Adrenal gland (tissue), 5 donors: ENCODE data around the gene KAT6B.
A peak's percentile ranks its signal among the peaks of the same experiment; 100 is the strongest.

Source experiments
- CTCF ChIP-seq, 6 experiments: fragments of 450-650 bp in 4 of 6; fragments of 200-600 bp in 2 of 6; sonication (generic) in 1 of 6; IDR thresholded peaks; 1 replicate in 5 of 6; 2 replicates in 1 of 6; pipeline versions ENCODE4 v1.5.1 to v1.8.0; 2016 to 2021; ENCODE audit warnings: antibody characterized with exemption in 6 of 6, mild to moderate bottlenecking in 2 of 6, moderate library complexity in 1 of 6
- POLR2A ChIP-seq, 2 donors: fragments of 450-650 bp; IDR thresholded peaks; one replicate each; pipeline ENCODE4 v1.6.1; 2017; ENCODE audit warnings: antibody characterized with exemption in 2 of 2, mild to moderate bottlenecking in 2 of 2, moderate library complexity in 1 of 2
- donor health status: DM: no; HTN: no; CAD: no.

- TF ChIP-seq CTCF (IDR thresholded peaks at IDR 0.05) (peak in 3 of 6 experiments; percentile 23 to 30 (median 26)), POLR2A (IDR thresholded peaks at IDR 0.05) (no peak)
Observed at GRCh38 chr10:74991435-74991834, 165.0 kb downstream of the KAT6B start.
